Left ventricle myocardium inferior (tissue), 1 donor: Measurements from ENCODE around the gene ANP32B. TPM values are rescaled to one million over a fixed set of nuclear protein-coding genes. Genes with fewer than 3 reads are reported as not detected.

Experiments used
- DNase-seq: peaks from one replicate; pipeline ENCODE4 v3.0.0-alpha.2; 2020
- H3K27ac ChIP-seq: fragments of 200-600 bp; replicated peaks from 2 replicates; pipeline ENCODE4 v1.8.0; 2021
- H3K27me3 ChIP-seq: fragments of 200-600 bp; 2 replicates; pipeline ENCODE4 v1.8.0; 2021; ENCODE audit warnings: low read depth
- H3K36me3 ChIP-seq: fragments of 200-600 bp; 2 replicates; pipeline ENCODE4 v1.8.0; 2021
- H3K4me1 ChIP-seq: fragments of 200-600 bp; 2 replicates; pipeline ENCODE4 v1.8.0; 2021
- H3K4me3 ChIP-seq: fragments of 200-600 bp; 2 replicates; pipeline ENCODE4 v1.8.0; 2021; ENCODE audit warnings: mild to moderate bottlenecking, moderate library complexity
- H3K9me3 ChIP-seq: fragments of 200-600 bp; replicated peaks from 2 replicates; pipeline ENCODE4 v1.8.0; 2021
- intact Hi-C: fragments of 100-400 bp; cut with micrococcal nuclease; formaldehyde crosslinking; loops from one replicate; pipeline ENCODE4 v1.11.0; 2022
- total RNA-seq: library from RNA; stranded (reverse); fragmentation: NEBNext Ultra II Directional; extraction: Animal tissue kit (Norgen Biotek cat#: 25700); gene quantifications from one replicate; pipeline ENCODE4 v1.2.1, GENCODE V29; 2021
- TF ChIP-seq, protein P1 (sequence below): fragments of 200-600 bp; IDR thresholded peaks from 2 replicates; pipeline ENCODE4 v1.8.0; 2021; ENCODE audit warnings: antibody characterized with exemption, mild to moderate bottlenecking, borderline replicate concordance
- donor health status: DM: no; HTN: yes; CAD: no; lungs with severe emphysema.

Gene ANP32B
- total RNA-seq, 1 donor from 2014 or later, result 49.9 TPM

DNA sequence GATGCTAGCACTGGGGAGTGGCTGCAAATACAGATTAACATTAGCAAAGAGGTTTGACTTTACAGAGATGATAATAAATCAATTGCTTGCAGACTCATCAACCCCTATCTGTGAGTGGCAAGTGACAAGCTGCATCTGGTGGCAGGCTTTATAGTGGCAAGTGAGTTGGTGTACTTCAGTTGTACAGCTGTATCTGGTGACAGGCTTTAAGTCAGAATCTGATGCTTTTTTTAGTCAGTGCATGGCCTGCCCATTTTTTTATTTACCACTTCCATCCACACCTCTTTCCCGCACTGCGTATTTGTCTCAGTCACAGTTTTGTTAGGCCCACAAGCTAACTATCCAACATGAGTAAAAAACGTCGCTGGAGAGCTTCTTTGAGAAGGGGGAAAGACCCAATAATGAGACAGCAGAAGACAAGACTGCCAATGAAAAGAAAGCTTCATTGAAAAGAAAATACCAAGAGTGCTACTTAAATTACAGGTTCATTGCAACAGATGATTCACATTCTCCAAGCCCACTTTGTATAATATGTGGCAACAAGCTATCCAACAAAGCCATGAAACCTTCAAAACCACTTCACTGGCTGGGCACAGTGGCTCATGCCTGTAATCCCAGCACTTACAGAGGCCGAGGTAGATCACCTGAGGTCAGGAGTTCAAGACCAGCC is 23.1 kb downstream of the ANP32B start:
- Histone ChIP-seq H3K4me1 (peaks cover 58% of the 10 kb centered on the region), H3K9me3 (no peaks in the 10 kb centered on the region)

DNA sequence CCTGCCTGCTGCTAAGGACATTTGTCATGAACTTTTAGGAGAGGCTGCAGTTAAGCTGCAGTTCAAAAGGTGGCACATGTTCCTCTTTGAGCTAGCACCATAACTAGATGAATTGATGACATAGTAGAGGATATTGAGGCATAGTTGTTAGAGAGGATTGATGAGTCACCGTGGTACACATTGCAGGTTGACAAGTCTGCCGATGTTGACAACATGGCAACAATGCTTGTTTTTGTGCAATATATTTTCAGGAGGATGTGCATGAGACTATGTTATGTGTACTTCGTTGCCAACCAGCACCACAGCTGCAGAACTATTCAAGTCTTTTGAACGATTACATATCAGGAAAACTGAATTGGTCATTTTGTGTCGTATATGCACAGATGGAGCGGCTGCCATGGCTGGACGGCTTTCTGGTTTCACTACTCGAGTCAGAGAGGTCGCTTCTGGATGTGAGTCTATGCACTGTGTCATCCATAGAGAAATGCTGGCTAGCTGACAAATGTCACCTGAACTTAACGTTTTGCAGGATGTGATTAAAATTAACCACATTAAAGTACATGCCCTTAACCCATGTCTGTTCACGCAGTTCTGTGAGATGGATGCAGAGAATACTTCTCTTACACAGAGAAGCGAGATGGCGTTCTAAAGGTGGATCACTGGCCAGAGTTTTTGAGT is 24.2 kb downstream of the ANP32B start:
- Histone ChIP-seq H3K36me3 (peaks cover 79% of the 10 kb centered on the region), H3K27me3 (no peaks in the 10 kb centered on the region), H3K4me1 (peaks cover 52% of the 10 kb centered on the region), H3K9me3 (no peaks in the 10 kb centered on the region), H3K27ac (no peak overlapping the region), H3K4me3 (no peak overlapping the region)
- TF ChIP-seq, protein P1, sequence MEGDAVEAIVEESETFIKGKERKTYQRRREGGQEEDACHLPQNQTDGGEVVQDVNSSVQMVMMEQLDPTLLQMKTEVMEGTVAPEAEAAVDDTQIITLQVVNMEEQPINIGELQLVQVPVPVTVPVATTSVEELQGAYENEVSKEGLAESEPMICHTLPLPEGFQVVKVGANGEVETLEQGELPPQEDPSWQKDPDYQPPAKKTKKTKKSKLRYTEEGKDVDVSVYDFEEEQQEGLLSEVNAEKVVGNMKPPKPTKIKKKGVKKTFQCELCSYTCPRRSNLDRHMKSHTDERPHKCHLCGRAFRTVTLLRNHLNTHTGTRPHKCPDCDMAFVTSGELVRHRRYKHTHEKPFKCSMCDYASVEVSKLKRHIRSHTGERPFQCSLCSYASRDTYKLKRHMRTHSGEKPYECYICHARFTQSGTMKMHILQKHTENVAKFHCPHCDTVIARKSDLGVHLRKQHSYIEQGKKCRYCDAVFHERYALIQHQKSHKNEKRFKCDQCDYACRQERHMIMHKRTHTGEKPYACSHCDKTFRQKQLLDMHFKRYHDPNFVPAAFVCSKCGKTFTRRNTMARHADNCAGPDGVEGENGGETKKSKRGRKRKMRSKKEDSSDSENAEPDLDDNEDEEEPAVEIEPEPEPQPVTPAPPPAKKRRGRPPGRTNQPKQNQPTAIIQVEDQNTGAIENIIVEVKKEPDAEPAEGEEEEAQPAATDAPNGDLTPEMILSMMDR, result no peak
- intact Hi-C loops, result no loop called here
- DNase-seq, result no peak

More for the DNA sequence above, 23.1 kb downstream of the ANP32B start:
- no peaks in the 10 kb centered on the region for H3K27me3 ChIP-seq
- TF ChIP-seq, protein P1, result no peak
- intact Hi-C loops, result no loop called here
- peaks cover 79% of the 10 kb centered on the region for H3K36me3 ChIP-seq
- no peak overlapping the region for H3K4me3 ChIP-seq
- H3K27ac ChIP-seq, result no peak overlapping the region
- no peak for DNase-seq

DNA sequence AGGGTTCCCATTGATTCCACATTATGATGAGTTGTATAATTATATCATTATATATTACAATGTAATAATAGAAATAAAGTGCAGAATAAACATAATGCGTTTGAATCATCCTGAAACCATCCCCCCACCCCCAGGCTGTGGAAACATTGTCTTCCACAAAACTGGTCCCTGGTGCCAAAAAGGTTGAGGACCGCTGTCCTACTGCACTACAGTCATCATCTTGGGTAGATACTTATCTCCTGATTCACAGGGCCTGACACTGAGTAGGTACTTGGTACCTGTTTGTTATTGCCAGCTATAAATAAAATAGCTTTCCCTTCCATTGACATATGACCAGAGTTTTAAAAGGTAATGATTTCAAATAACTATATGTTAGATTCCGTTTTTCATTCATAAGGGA is 25.6 kb downstream of the ANP32B start:
- Histone ChIP-seq H3K27ac (no peak overlapping the region), H3K4me3 (no peak overlapping the region), H3K36me3 (peaks cover 84% of the 10 kb centered on the region), H3K4me1 (peaks cover 41% of the 10 kb centered on the region), H3K27me3 (no peaks in the 10 kb centered on the region), H3K9me3 (no peaks in the 10 kb centered on the region)
- TF ChIP-seq, protein P1, result no peak
- intact Hi-C loops, result no loop called here
- no peak for DNase-seq

DNA sequence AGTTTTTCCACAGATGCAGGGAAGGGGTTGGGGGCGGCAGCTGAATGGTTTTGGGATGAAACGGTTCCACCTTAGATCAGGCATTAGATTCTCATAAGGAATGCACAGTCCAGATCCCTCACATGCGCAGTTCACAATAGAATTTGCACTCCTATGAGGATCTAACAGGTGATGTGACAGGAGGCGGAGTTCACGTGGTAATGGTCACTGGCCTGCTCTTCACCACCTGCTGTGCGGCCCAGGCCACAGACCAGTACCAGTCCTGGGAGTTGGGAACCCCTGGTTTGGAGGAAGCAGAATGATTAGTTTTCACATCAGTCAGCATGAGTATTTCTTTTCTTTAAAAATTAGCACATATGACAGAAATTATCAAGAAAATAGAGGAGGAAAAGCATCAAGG is 26.3 kb downstream of the ANP32B start:
- H3K4me1 ChIP-seq, result peaks cover 41% of the 10 kb centered on the region
- TF ChIP-seq, protein P1, result no peak
- H3K27me3 ChIP-seq, result no peaks in the 10 kb centered on the region
- no peak for DNase-seq
- H3K36me3 ChIP-seq, result peaks cover 89% of the 10 kb centered on the region
- no peak overlapping the region for H3K4me3 ChIP-seq
- H3K9me3 ChIP-seq, result no peaks in the 10 kb centered on the region
- peak overlapping the region; percentile 66 for H3K27ac ChIP-seq
- intact Hi-C loops, result no loop called here

DNA sequence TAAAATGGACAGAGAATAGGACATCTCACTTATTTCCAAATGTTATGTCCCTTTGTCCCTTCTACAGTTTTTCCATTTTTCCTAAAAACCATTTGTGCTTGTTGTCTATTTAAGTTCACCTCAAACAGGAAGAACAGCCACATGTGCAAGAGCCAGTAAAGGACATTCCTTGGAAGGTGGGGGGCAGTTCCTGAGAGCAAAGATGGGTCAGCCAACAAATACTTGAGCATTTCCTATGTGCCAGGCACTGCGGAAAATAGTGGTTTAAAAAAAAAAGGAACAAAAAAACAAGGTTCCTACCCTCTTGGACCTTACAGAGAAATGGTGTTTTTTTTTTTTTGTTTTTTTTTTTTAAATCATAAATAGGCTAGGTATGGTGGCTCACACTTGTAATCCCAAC is 26.8 kb downstream of the ANP32B start:
- no peak for DNase-seq
- Histone ChIP-seq H3K27me3 (no peaks in the 10 kb centered on the region), H3K4me1 (peaks cover 41% of the 10 kb centered on the region), H3K27ac (peak overlapping the region; percentile 66), H3K9me3 (no peaks in the 10 kb centered on the region), H3K4me3 (no peak overlapping the region), H3K36me3 (peaks cover 89% of the 10 kb centered on the region)
- intact Hi-C loops, result no loop called here
- TF ChIP-seq, protein P1, result no peak
